ENCODE measurements around the gene CSTF2.

The CSTF2 gene

GRCh38 chrX:100871594-100872560 lies 51.7 kb downstream of the CSTF2 start:
- no peak for DNase-seq

- DNase-seq, result no peak
These were observed 54.1 kb downstream of the CSTF2 start, which contains the start of gene NOX1 for GRCh38 chrX:100874325-100874724. Gene NOX1, minus strand, starts transcription at chrX:100874359. Its CDS starts 220 bp downstream, at chrX:100874139.

GRCh38 chrX:100880368-100880767 lies 60.2 kb downstream of the CSTF2 start:
- DNase-seq, result no peak

- DNase-seq, result no peak
These were observed 63.5 kb downstream of the CSTF2 start for GRCh38 chrX:100883654-100884053.

Data from inflammatory macrophage treated with lipopolysaccharide for 4 hours (primary cell).